ENCODE data around the gene TEX261. TPM values are rescaled to one million over a fixed set of nuclear protein-coding genes. Genes with fewer than 3 reads are reported as not detected.

TEX261 gene
- total RNA-seq, 1 donor, result 16.7 TPM

- Histone ChIP-seq H3K4me1 (ENCODE audit: insufficient read depth, low read length) (no peaks in the 10 kb centered on the region), H3K9me3 (ENCODE audit: low read depth, low read length) (no peaks in the 10 kb centered on the region), H3K4me3 (ENCODE audit: low read length) (no peak overlapping the region), H3K27me3 (ENCODE audit: insufficient read depth, low read length) (no peaks in the 10 kb centered on the region)
Measured at GRCh38 chr2:70941701-70942100, 53.0 kb downstream of the TEX261 start.

- no peaks in the 10 kb centered on the region for H3K9me3 ChIP-seq (ENCODE audit: low read depth, low read length)
- no peaks in the 10 kb centered on the region for H3K27me3 ChIP-seq (ENCODE audit: insufficient read depth, low read length)
- no peaks in the 10 kb centered on the region for H3K4me1 ChIP-seq (ENCODE audit: insufficient read depth, low read length)
- no peak overlapping the region for H3K4me3 ChIP-seq (ENCODE audit: low read length)
Measured at GRCh38 chr2:70941186-70941585, 53.5 kb downstream of the TEX261 start.

GRCh38 chr2:70939839-70940580 is 54.7 kb downstream of the TEX261 start:
- no peak overlapping the region for H3K4me3 ChIP-seq (ENCODE audit: low read length)
- no peaks in the 10 kb centered on the region for H3K4me1 ChIP-seq (ENCODE audit: insufficient read depth, low read length)
- no peaks in the 10 kb centered on the region for H3K27me3 ChIP-seq (ENCODE audit: insufficient read depth, low read length)
- no peaks in the 10 kb centered on the region for H3K9me3 ChIP-seq (ENCODE audit: low read depth, low read length)

GRCh38 chr2:70939001-70939838 is 55.5 kb downstream of the TEX261 start:
- H3K4me3 ChIP-seq (ENCODE audit: low read length), result no peak overlapping the region
- H3K4me1 ChIP-seq (ENCODE audit: insufficient read depth, low read length), result no peaks in the 10 kb centered on the region
- no peaks in the 10 kb centered on the region for H3K9me3 ChIP-seq (ENCODE audit: low read depth, low read length)
- no peaks in the 10 kb centered on the region for H3K27me3 ChIP-seq (ENCODE audit: insufficient read depth, low read length)

GRCh38 chr2:70938586-70938950 is 56.1 kb downstream of the TEX261 start:
- Histone ChIP-seq H3K9me3 (ENCODE audit: low read depth, low read length) (no peaks in the 10 kb centered on the region), H3K4me1 (ENCODE audit: insufficient read depth, low read length) (no peaks in the 10 kb centered on the region), H3K4me3 (ENCODE audit: low read length) (no peak overlapping the region), H3K27me3 (ENCODE audit: insufficient read depth, low read length) (no peaks in the 10 kb centered on the region)

- no peaks in the 10 kb centered on the region for H3K4me1 ChIP-seq (ENCODE audit: insufficient read depth, low read length)
- no peak overlapping the region for H3K4me3 ChIP-seq (ENCODE audit: low read length)
- H3K9me3 ChIP-seq (ENCODE audit: low read depth, low read length), result no peaks in the 10 kb centered on the region
- H3K27me3 ChIP-seq (ENCODE audit: insufficient read depth, low read length), result no peaks in the 10 kb centered on the region
Measured at GRCh38 chr2:70937866-70938585, 56.6 kb downstream of the TEX261 start.

GRCh38 chr2:70936979-70937811 is 57.5 kb downstream of the TEX261 start:
- Histone ChIP-seq H3K4me3 (ENCODE audit: low read length) (no peak overlapping the region), H3K4me1 (ENCODE audit: insufficient read depth, low read length) (no peaks in the 10 kb centered on the region), H3K9me3 (ENCODE audit: low read depth, low read length) (no peaks in the 10 kb centered on the region), H3K27me3 (ENCODE audit: insufficient read depth, low read length) (no peaks in the 10 kb centered on the region)

GRCh38 chr2:70936165-70936978 is 58.3 kb downstream of the TEX261 start:
- H3K9me3 ChIP-seq (ENCODE audit: low read depth, low read length), result no peaks in the 10 kb centered on the region
- no peak overlapping the region for H3K4me3 ChIP-seq (ENCODE audit: low read length)
- no peaks in the 10 kb centered on the region for H3K4me1 ChIP-seq (ENCODE audit: insufficient read depth, low read length)
- no peaks in the 10 kb centered on the region for H3K27me3 ChIP-seq (ENCODE audit: insufficient read depth, low read length)

Other genes with a start within 250 kb of the TEX261 start
- 2.4 TPM for gene ADD2, start 226.7 kb downstream of the TEX261 start, total RNA-seq
- gene FIGLA, start 204.2 kb downstream of the TEX261 start, total RNA-seq, result not detected
- 0.21 TPM for gene CLEC4F, start 174.3 kb downstream of the TEX261 start, total RNA-seq
- 0.10 TPM for gene CD207, start 159.1 kb downstream of the TEX261 start, total RNA-seq
- not detected for gene VAX2, start 94.3 kb downstream of the TEX261 start, total RNA-seq
- not detected for gene ATP6V1B1, start 59.0 kb downstream of the TEX261 start, total RNA-seq
- 0.10 TPM for gene ANKRD53, start 16.2 kb downstream of the TEX261 start, total RNA-seq
- gene NAGK, start 73.8 kb upstream of the TEX261 start, total RNA-seq, result 25.7 TPM
- gene MCEE, start 135.4 kb upstream of the TEX261 start, total RNA-seq, result 6.8 TPM
- gene MPHOSPH10, start 135.8 kb upstream of the TEX261 start, total RNA-seq, result 21.1 TPM
- gene PAIP2B, start 232.2 kb upstream of the TEX261 start, total RNA-seq, result 1.4 TPM